CD14-positive monocyte (primary cell): Measurements from ENCODE around the gene MAGI3. TPM values are rescaled to one million over a fixed set of nuclear protein-coding genes. Genes with fewer than 3 reads are reported as not detected.

Experiments
- DNase-seq, 3 donors: peaks; one replicate each; pipeline ENCODE4 v3.0.0-alpha.2; 2011 to 2022
- H2AFZ ChIP-seq: 2 replicates; pipeline ENCODE4 v1.6.0; 2012; ENCODE audit warnings: mild to moderate bottlenecking, low read depth, low read length, inconsistent platforms; ENCODE audit not compliant: insufficient read depth, poor library complexity, severe bottlenecking
- H3K27ac ChIP-seq, 2 donors: 1 replicate in 1 of 2; 2 replicates in 1 of 2; pipeline ENCODE4 v1.5.1; 2012 to 2013; ENCODE audit warnings: low read length in 2 of 2, control low read depth in 1 of 2, inconsistent platforms in 1 of 2, low read depth in 1 of 2, mild to moderate bottlenecking in 1 of 2
- H3K27me3 ChIP-seq, 2 donors: one replicate each; pipeline versions ENCODE4 v1.6.0 to v1.6.1; 2011 to 2013; ENCODE audit warnings: low read length in 2 of 2; ENCODE audit not compliant: control insufficient read depth in 2 of 2, insufficient read depth in 2 of 2
- H3K36me3 ChIP-seq, 2 donors: replicated peaks in 1 of 2; 1 replicate in 1 of 2; 2 replicates in 1 of 2; pipeline versions ENCODE4 v1.5.1 to v1.6.1; 2012 to 2013; ENCODE audit warnings: low read length in 2 of 2, control low read depth in 1 of 2, inconsistent platforms in 1 of 2, mild to moderate bottlenecking in 1 of 2; ENCODE audit not compliant: insufficient read depth in 2 of 2, control insufficient read depth in 1 of 2
- H3K4me1 ChIP-seq, 2 donors: 1 replicate in 1 of 2; 2 replicates in 1 of 2; pipeline versions ENCODE4 v1.5.1 to v1.6.1; 2012 to 2013; ENCODE audit warnings: low read length in 2 of 2, control low read depth in 1 of 2, inconsistent platforms in 1 of 2, mild to moderate bottlenecking in 1 of 2, moderate library complexity in 1 of 2; ENCODE audit not compliant: insufficient read depth in 2 of 2, control insufficient read depth in 1 of 2
- H3K4me2 ChIP-seq: replicated peaks from 2 replicates; pipeline ENCODE3; 2012; ENCODE audit warnings: low read length, moderate library complexity, mild to moderate bottlenecking; ENCODE audit not compliant: poor library complexity, severe bottlenecking; ENCODE audit errors: extremely low read depth
- H3K4me3 ChIP-seq, 3 experiments: fragments of 200-600 bp in 1 of 3; sonication (generic) in 1 of 3; replicated peaks in 1 of 3; 1 replicate in 2 of 3; 2 replicates in 1 of 3; pipeline ENCODE4 v1.5.1; 2011 to 2013; ENCODE audit warnings: low read length in 3 of 3, mild to moderate bottlenecking in 3 of 3, control low read depth in 2 of 3, low read depth in 2 of 3, inconsistent platforms in 1 of 3, moderate library complexity in 1 of 3
- H3K79me2 ChIP-seq: 2 replicates; pipeline ENCODE4 v1.6.0; 2012; ENCODE audit warnings: mild to moderate bottlenecking, control low read depth, inconsistent platforms, low read length, moderate library complexity; ENCODE audit not compliant: insufficient read depth
- H3K9ac ChIP-seq: 2 replicates; pipeline ENCODE4 v1.6.0; 2017; ENCODE audit warnings: low read length, mild to moderate bottlenecking; ENCODE audit not compliant: insufficient read depth, poor library complexity, severe bottlenecking
- H3K9me3 ChIP-seq, 2 donors: replicated peaks in 1 of 2; 1 replicate in 1 of 2; 2 replicates in 1 of 2; pipeline versions ENCODE4 v1.5.1 to v1.6.1; 2012 to 2013; ENCODE audit warnings: low read length in 2 of 2, control low read depth in 1 of 2; ENCODE audit not compliant: control insufficient read depth in 1 of 2, insufficient read depth in 1 of 2
- H4K20me1 ChIP-seq: 2 replicates; pipeline ENCODE4 v1.6.0; 2012; ENCODE audit warnings: mild to moderate bottlenecking, low read length, control low read depth, moderate library complexity; ENCODE audit not compliant: insufficient read depth
- H3K27ac Mint-ChIP-seq, 7 donors: one replicate each; pipeline ENCODE4 v1.8.0; 2020; ENCODE audit warnings: mild to moderate bottlenecking in 7 of 7, mixed read lengths in 7 of 7, moderate library complexity in 6 of 7, inconsistent platforms in 2 of 7
- H3K27me3 Mint-ChIP-seq, 3 donors: one replicate each; pipeline ENCODE4 v1.8.0; 2021 to 2022; ENCODE audit warnings: low read depth in 3 of 3, mild to moderate bottlenecking in 3 of 3, mixed read lengths in 3 of 3, moderate library complexity in 3 of 3, inconsistent platforms in 1 of 3
- H3K36me3 Mint-ChIP-seq, 2 donors: one replicate each; pipeline ENCODE4 v1.8.0; 2020; ENCODE audit warnings: mixed read lengths in 2 of 2, inconsistent platforms in 1 of 2, mild to moderate bottlenecking in 1 of 2
- H3K4me1 Mint-ChIP-seq: one replicate; pipeline ENCODE4 v1.8.0; 2020; ENCODE audit warnings: mild to moderate bottlenecking, mixed read lengths
- H3K4me3 Mint-ChIP-seq, 2 donors: one replicate each; pipeline ENCODE4 v1.8.0; 2020; ENCODE audit warnings: mild to moderate bottlenecking in 2 of 2, mixed read lengths in 2 of 2, moderate library complexity in 1 of 2
- H3K9me3 Mint-ChIP-seq, 7 donors: one replicate each; pipeline ENCODE4 v1.8.0; 2020 to 2022; ENCODE audit warnings: mixed read lengths in 7 of 7, mild to moderate bottlenecking in 6 of 7, moderate library complexity in 6 of 7, inconsistent platforms in 2 of 7
- WGBS: methylation state at CpG from one replicate; pipeline ENCODE4 v1.1.5; 2013; ENCODE audit warnings: missing lambda C conversion rate; ENCODE audit not compliant: insufficient coverage; 5-methylcytosine and 5-hydroxymethylcytosine counted together
- intact Hi-C, 2 donors: fragments of 100-400 bp; cut with micrococcal nuclease; formaldehyde crosslinking; loops; one replicate each; pipeline versions ENCODE4 v1.15.0 to v1.15.1; 2023
- polyA plus RNA-seq, 3 donors: library from polyadenylated mRNA; depleted of rRNA in 1 of 3; unstranded in 2 of 3; stranded (reverse) in 1 of 3; fragments of 300-500 nt in 2 of 3; fragments of >200 nt in 1 of 3; fragmentation: Illumina TruSeq in 2 of 3; gene quantifications; 1 replicate in 2 of 3; 2 replicates in 1 of 3; pipeline ENCODE4 v1.2.3, GENCODE V29; 2012 to 2021
- TF ChIP-seq, protein P1 (sequence below): fragments of 200-600 bp; IDR thresholded peaks from one replicate; pipeline ENCODE4 v1.8.0; 2022; ENCODE audit warnings: antibody characterized with exemption, mild to moderate bottlenecking

MAGI3 gene
- polyA plus RNA-seq, 3 donors: 0.36 to 0.58 (median 0.43) TPM

DNA sequence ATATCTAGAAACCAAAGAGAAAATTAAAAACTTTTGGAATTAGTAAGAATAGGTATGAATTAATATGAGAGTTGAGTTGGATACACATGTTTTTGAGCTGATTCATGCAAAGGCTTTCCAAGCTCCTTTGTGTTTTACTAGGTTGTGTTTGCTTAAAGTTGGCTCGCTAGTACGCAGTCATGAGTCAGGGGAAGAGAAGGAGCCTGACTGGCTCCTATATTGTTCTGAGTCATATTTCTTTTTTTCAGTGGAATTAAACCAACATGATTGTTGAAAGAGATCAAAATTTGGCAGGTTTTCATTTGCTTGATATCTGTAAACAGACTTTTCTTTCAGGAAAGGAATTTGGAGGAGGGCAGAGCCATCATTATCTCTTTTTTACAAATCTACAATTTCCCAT is 66.7 kb downstream of the MAGI3 start:
- Mint-ChIP-seq H3K36me3 (no peaks in the 10 kb centered on the region), H3K27me3 (no peaks in the 10 kb centered on the region), H3K4me1 (peaks cover 2% of the 10 kb centered on the region), H3K27ac (no peak overlapping the region), H3K9me3 (peaks cover 0 to 11% (median 3%) of the 10 kb centered on the region in 7 donors), H3K4me3 (no peak overlapping the region)
- WGBS: no CpG with 5 or more reads among the region's 2 CpGs
- Histone ChIP-seq H3K36me3 (no peaks in the 10 kb centered on the region), H3K4me2 (no peak overlapping the region), H3K4me1 (no peaks in the 10 kb centered on the region), H3K27me3 (no peaks in the 10 kb centered on the region), H3K4me3 (no peak overlapping the region), H3K9ac (no peak overlapping the region), H3K27ac (no peak overlapping the region), H4K20me1 (no peaks in the 10 kb centered on the region), H3K79me2 (no peaks in the 10 kb centered on the region), H3K9me3 (no peaks in the 10 kb centered on the region), H2AFZ (no peak overlapping the region)
- DNase-seq: no peak
- intact Hi-C loops: no loop called here
- TF ChIP-seq, protein P1, sequence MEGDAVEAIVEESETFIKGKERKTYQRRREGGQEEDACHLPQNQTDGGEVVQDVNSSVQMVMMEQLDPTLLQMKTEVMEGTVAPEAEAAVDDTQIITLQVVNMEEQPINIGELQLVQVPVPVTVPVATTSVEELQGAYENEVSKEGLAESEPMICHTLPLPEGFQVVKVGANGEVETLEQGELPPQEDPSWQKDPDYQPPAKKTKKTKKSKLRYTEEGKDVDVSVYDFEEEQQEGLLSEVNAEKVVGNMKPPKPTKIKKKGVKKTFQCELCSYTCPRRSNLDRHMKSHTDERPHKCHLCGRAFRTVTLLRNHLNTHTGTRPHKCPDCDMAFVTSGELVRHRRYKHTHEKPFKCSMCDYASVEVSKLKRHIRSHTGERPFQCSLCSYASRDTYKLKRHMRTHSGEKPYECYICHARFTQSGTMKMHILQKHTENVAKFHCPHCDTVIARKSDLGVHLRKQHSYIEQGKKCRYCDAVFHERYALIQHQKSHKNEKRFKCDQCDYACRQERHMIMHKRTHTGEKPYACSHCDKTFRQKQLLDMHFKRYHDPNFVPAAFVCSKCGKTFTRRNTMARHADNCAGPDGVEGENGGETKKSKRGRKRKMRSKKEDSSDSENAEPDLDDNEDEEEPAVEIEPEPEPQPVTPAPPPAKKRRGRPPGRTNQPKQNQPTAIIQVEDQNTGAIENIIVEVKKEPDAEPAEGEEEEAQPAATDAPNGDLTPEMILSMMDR: no peak

- intact Hi-C loops: no loop called here
Observed at GRCh38 chr1:113459279-113459678, 69.0 kb downstream of the MAGI3 start.

More at GRCh38 chr1:113459279-113459678, 69.0 kb downstream of the MAGI3 start:
- H3K4me1 Mint-ChIP-seq: peaks cover 2% of the 10 kb centered on the region
- no peaks in the 10 kb centered on the region for H4K20me1 ChIP-seq
- H3K79me2 ChIP-seq: no peaks in the 10 kb centered on the region
- no peak for DNase-seq
- H3K4me3 Mint-ChIP-seq: no peak overlapping the region
- no peaks in the 10 kb centered on the region for H3K27me3 ChIP-seq
- no peak overlapping the region for H3K4me3 ChIP-seq
- peaks cover 1 to 11% (median 3%) of the 10 kb centered on the region in 7 donors for H3K9me3 Mint-ChIP-seq
- H3K4me2 ChIP-seq: no peak overlapping the region
- H3K9me3 ChIP-seq: no peaks in the 10 kb centered on the region
- TF ChIP-seq, protein P1: no peak
- H3K36me3 ChIP-seq: no peaks in the 10 kb centered on the region
- no peak overlapping the region for H3K27ac ChIP-seq
- no peak overlapping the region for H2AFZ ChIP-seq
- no peak overlapping the region for H3K27ac Mint-ChIP-seq
- no peaks in the 10 kb centered on the region for H3K27me3 Mint-ChIP-seq
- H3K9ac ChIP-seq: no peak overlapping the region
- H3K4me1 ChIP-seq: no peaks in the 10 kb centered on the region
- H3K36me3 Mint-ChIP-seq: no peaks in the 10 kb centered on the region
